SK-N-SH treated with all-trans-retinoic acid at 6 μM for 48 hours (cell line): Measurements from ENCODE around the gene PAK1IP1.

ENCODE experiments used
- ATAC-seq: fragments of 200-7000 bp; cut with Tn5 transposase; 3 replicates; pipeline ENCODE4 v1.9.1; 2020; ENCODE audit warnings: mild to moderate bottlenecking, moderate library complexity
- BACH2 ChIP-seq: fragments of 250-450 bp; sonication (Bioruptor Pico); IDR thresholded peaks from 2 replicates; pipeline ENCODE4 v1.9.0; 2021; ENCODE audit warnings: mild to moderate bottlenecking, borderline replicate concordance
- CSDC2 ChIP-seq: fragments of 250-450 bp; sonication (Bioruptor Pico); IDR thresholded peaks from 2 replicates; pipeline ENCODE4 v1.5.0; 2020; ENCODE audit warnings: mild to moderate bottlenecking, moderate library complexity
- ESRRG ChIP-seq: fragments of 250-450 bp; sonication (Bioruptor Pico); IDR thresholded peaks from 2 replicates; pipeline ENCODE4 v1.6.1; 2021; ENCODE audit warnings: mild to moderate bottlenecking
- GLIS3 ChIP-seq: fragments of 250-450 bp; sonication (Bioruptor Pico); IDR thresholded peaks from 2 replicates; pipeline ENCODE4 v1.5.0; 2020; ENCODE audit warnings: mild to moderate bottlenecking, moderate library complexity
- ISL1 ChIP-seq: fragments of 250-450 bp; sonication (Bioruptor Pico); IDR thresholded peaks from 2 replicates; pipeline ENCODE4 v2.1.2; 2022; ENCODE audit warnings: mild to moderate bottlenecking, moderate library complexity
- RARB ChIP-seq: fragments of 250-450 bp; sonication (Bioruptor Pico); IDR thresholded peaks from 2 replicates; pipeline ENCODE4 v1.8.0; 2021; ENCODE audit warnings: mild to moderate bottlenecking, moderate library complexity
- SNAI2 ChIP-seq: fragments of 250-450 bp; sonication (Bioruptor Pico); IDR thresholded peaks from 2 replicates; pipeline ENCODE4 v1.5.0; 2020; ENCODE audit warnings: mild to moderate bottlenecking, moderate library complexity
- TCF4 ChIP-seq: fragments of 250-450 bp; sonication (Bioruptor Pico); IDR thresholded peaks from 2 replicates; pipeline ENCODE4 v1.8.0; 2021; ENCODE audit warnings: mild to moderate bottlenecking, moderate library complexity, borderline replicate concordance
- TOX ChIP-seq: fragments of 250-450 bp; sonication (Bioruptor Pico); IDR thresholded peaks from 2 replicates; pipeline ENCODE4 v1.8.0; 2021; ENCODE audit warnings: mild to moderate bottlenecking, moderate library complexity, borderline replicate concordance
- ZC3H10 ChIP-seq: fragments of 250-450 bp; sonication (Bioruptor Pico); IDR thresholded peaks from 2 replicates; pipeline ENCODE4 v1.5.1; 2021; ENCODE audit warnings: mild to moderate bottlenecking, moderate library complexity
- ZFP3 ChIP-seq: fragments of 250-450 bp; sonication (Bioruptor Pico); IDR thresholded peaks from 2 replicates; pipeline ENCODE4 v1.5.0; 2020; ENCODE audit warnings: mild to moderate bottlenecking, moderate library complexity
- ZNF70 ChIP-seq: fragments of 450-650 bp; formaldehyde crosslinking; IDR thresholded peaks from 2 replicates; pipeline ENCODE4 v1.5.0; 2020; ENCODE audit warnings: mild to moderate bottlenecking, moderate library complexity
- ZNF8 ChIP-seq: fragments of 450-650 bp; formaldehyde crosslinking; IDR thresholded peaks from 2 replicates; pipeline ENCODE4 v1.5.0; 2020; ENCODE audit warnings: mild to moderate bottlenecking, moderate library complexity
- TF ChIP-seq, protein P1 (sequence below): fragments of 250-450 bp; sonication (Bioruptor Pico); IDR thresholded peaks from 2 replicates; pipeline ENCODE4 v1.8.0; 2020; ENCODE audit warnings: mild to moderate bottlenecking, moderate library complexity, borderline replicate concordance
- TF ChIP-seq, protein P2 (sequence below): fragments of 250-450 bp; sonication (Bioruptor Pico); IDR thresholded peaks from 2 replicates; pipeline ENCODE4 v1.8.0; 2021; ENCODE audit warnings: low read depth, mild to moderate bottlenecking, moderate library complexity, borderline replicate concordance
- TF ChIP-seq, protein P3 (sequence below): fragments of 250-450 bp; sonication (Bioruptor Pico); IDR thresholded peaks from 2 replicates; pipeline ENCODE4 v1.5.1; 2020; ENCODE audit warnings: low read depth, mild to moderate bottlenecking, moderate library complexity
- TF ChIP-seq, protein P4 (sequence below): fragments of 250-450 bp; sonication (Bioruptor Pico); IDR thresholded peaks from 2 replicates; pipeline ENCODE4 v1.5.0; 2020; ENCODE audit warnings: mild to moderate bottlenecking, moderate library complexity

PAK1IP1 gene

DNA sequence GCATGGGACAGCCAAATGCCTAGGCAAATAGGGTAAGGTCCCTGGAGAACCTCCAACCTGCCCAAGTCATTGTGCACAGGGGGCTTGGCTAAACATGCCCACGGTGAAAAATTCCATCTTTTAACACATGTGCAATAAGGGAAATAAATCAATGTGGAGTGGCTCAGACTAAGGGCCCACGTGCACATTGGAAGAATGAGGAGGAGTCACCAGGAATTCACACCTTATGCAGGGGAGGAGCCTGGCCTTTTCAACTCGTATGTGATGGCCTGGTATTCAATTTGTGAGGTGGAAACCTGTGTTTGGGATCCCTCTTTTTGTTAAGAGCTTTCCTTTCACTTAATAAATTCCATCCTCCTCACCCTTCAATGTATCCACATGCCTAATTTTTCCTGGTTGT, 13.0 kb upstream of the PAK1IP1 start (continued):
- TF ChIP-seq CSDC2 (CRISPR knock-in tag), result no peak
- TF ChIP-seq, protein P1, sequence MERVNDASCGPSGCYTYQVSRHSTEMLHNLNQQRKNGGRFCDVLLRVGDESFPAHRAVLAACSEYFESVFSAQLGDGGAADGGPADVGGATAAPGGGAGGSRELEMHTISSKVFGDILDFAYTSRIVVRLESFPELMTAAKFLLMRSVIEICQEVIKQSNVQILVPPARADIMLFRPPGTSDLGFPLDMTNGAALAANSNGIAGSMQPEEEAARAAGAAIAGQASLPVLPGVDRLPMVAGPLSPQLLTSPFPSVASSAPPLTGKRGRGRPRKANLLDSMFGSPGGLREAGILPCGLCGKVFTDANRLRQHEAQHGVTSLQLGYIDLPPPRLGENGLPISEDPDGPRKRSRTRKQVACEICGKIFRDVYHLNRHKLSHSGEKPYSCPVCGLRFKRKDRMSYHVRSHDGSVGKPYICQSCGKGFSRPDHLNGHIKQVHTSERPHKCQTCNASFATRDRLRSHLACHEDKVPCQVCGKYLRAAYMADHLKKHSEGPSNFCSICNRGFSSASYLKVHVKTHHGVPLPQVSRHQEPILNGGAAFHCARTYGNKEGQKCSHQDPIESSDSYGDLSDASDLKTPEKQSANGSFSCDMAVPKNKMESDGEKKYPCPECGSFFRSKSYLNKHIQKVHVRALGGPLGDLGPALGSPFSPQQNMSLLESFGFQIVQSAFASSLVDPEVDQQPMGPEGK (CRISPR knock-in tag), result no peak
- no peak for TF ChIP-seq GLIS3 (CRISPR knock-in tag)
- no peak for TF ChIP-seq SNAI2

DNA sequence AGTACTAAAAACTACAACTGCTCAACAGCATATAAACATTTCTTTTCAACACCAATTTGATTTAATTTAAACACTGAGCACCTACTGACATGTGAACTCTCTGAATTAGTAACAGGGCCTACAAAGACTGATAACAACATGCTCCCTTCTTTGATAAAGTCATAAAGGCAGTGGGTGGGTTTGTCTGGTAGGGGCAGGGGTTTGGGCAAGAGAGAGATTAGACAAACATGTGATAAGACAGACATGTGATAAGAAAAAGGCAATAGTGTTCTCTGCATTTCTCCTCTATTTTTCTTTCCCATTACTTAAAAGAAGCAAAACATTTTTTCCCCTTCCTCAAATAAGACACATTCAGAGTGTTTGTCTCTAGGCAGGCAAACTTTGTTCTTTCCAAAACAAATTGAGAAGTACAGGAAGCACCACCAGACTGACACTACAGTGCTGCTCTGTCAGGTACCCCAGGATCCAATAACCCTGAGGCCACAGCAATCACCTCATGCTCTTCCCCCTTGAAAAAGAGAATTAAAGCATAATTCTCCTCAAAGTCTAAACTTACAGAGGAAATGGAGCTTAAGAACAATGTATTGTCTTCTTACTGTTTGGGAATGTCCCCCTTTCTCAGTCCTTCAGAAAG, 12.3 kb upstream of the PAK1IP1 start:
- ATAC-seq, result no peak
- no peak for TF ChIP-seq ZNF70 (CRISPR knock-in tag)
- TF ChIP-seq RARB, result no peak
- TF ChIP-seq, protein P2, sequence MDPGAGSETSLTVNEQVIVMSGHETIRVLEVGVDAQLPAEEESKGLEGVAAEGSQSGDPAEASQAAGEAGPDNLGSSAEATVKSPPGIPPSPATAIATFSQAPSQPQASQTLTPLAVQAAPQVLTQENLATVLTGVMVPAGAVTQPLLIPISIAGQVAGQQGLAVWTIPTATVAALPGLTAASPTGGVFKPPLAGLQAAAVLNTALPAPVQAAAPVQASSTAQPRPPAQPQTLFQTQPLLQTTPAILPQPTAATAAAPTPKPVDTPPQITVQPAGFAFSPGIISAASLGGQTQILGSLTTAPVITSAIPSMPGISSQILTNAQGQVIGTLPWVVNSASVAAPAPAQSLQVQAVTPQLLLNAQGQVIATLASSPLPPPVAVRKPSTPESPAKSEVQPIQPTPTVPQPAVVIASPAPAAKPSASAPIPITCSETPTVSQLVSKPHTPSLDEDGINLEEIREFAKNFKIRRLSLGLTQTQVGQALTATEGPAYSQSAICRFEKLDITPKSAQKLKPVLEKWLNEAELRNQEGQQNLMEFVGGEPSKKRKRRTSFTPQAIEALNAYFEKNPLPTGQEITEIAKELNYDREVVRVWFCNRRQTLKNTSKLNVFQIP, result no peak
- TF ChIP-seq ZFP3 (CRISPR knock-in tag), result no peak
- no peak for TF ChIP-seq ZNF8 (CRISPR knock-in tag)

DNA sequence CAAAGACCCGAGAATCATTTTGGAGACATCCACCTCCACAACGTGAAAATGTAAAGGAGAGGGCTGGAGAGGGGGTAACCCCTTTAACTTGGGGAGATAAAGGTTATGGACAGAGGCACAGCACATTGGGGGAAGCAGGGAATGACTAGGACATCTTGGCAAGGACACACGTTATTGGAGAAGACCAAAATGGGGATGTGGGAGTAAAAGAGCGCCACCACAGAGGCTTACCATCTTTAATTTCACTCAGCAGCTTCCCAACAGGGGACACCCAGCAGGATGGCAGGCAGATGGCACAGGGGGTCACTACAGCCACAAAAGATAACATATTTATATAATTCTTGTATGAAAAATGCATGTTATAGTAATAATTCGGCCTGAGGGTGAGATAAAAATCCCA, 10.2 kb upstream of the PAK1IP1 start:
- no peak for ATAC-seq

More for the DNA sequence above, 10.2 kb upstream of the PAK1IP1 start:
- TF ChIP-seq TOX (CRISPR knock-in tag) (no peak), RARB (no peak), CSDC2 (CRISPR knock-in tag) (no peak), ZNF70 (CRISPR knock-in tag) (no peak), ZC3H10 (CRISPR knock-in tag) (no peak), ZNF8 (CRISPR knock-in tag) (no peak), TCF4 (CRISPR knock-in tag) (no peak), ESRRG (CRISPR knock-in tag) (no peak), SNAI2 (no peak), GLIS3 (CRISPR knock-in tag) (no peak), ISL1 (CRISPR knock-in tag) (no peak), ZFP3 (CRISPR knock-in tag) (no peak), BACH2 (no peak)
- TF ChIP-seq, protein P3, sequence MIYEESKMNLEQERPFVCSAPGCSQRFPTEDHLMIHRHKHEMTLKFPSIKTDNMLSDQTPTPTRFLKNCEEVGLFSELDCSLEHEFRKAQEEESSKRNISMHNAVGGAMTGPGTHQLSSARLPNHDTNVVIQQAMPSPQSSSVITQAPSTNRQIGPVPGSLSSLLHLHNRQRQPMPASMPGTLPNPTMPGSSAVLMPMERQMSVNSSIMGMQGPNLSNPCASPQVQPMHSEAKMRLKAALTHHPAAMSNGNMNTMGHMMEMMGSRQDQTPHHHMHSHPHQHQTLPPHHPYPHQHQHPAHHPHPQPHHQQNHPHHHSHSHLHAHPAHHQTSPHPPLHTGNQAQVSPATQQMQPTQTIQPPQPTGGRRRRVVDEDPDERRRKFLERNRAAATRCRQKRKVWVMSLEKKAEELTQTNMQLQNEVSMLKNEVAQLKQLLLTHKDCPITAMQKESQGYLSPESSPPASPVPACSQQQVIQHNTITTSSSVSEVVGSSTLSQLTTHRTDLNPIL (CRISPR knock-in tag), result no peak
- TF ChIP-seq, protein P1 (CRISPR knock-in tag), result no peak
- TF ChIP-seq, protein P4, sequence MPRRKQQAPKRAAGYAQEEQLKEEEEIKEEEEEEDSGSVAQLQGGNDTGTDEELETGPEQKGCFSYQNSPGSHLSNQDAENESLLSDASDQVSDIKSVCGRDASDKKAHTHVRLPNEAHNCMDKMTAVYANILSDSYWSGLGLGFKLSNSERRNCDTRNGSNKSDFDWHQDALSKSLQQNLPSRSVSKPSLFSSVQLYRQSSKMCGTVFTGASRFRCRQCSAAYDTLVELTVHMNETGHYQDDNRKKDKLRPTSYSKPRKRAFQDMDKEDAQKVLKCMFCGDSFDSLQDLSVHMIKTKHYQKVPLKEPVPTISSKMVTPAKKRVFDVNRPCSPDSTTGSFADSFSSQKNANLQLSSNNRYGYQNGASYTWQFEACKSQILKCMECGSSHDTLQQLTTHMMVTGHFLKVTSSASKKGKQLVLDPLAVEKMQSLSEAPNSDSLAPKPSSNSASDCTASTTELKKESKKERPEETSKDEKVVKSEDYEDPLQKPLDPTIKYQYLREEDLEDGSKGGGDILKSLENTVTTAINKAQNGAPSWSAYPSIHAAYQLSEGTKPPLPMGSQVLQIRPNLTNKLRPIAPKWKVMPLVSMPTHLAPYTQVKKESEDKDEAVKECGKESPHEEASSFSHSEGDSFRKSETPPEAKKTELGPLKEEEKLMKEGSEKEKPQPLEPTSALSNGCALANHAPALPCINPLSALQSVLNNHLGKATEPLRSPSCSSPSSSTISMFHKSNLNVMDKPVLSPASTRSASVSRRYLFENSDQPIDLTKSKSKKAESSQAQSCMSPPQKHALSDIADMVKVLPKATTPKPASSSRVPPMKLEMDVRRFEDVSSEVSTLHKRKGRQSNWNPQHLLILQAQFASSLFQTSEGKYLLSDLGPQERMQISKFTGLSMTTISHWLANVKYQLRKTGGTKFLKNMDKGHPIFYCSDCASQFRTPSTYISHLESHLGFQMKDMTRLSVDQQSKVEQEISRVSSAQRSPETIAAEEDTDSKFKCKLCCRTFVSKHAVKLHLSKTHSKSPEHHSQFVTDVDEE (CRISPR knock-in tag), result no peak
- TF ChIP-seq, protein P2, result no peak
